ENCODE data around the gene LIPM.

- TF ChIP-seq YY1 (IDR thresholded peaks at IDR 0.05; ENCODE audit: insufficient read depth, insufficient read length) (no peak), ZNF274 (IDR thresholded peaks at IDR 0.05; ENCODE audit: low read depth, low read length) (no peak), SUZ12 (IDR thresholded peaks at IDR 0.05; ENCODE audit: extremely low read depth, insufficient read depth, insufficient read length) (no peak)
These were observed 39.1 kb upstream of the LIPM start for GRCh38 chr10:88763441-88763840.

Data from NT2/D1 (cell line).